Liver (tissue), 9 donors: Measurements from ENCODE around the gene KNDC1. TPM values are rescaled to one million over a fixed set of nuclear protein-coding genes. Genes with fewer than 3 reads are reported as not detected.

ENCODE experiments used
- DNase-seq: peaks from one replicate; pipeline ENCODE4 v3.0.0-alpha.2; 2017; ENCODE audit warnings: low spot score
- H3K27ac ChIP-seq, 2 donors: one replicate each; pipeline ENCODE4 v1.7.0; 2013; ENCODE audit warnings: inconsistent platforms in 2 of 2, low read length in 2 of 2, control low read depth in 1 of 2, low read depth in 1 of 2, mild to moderate bottlenecking in 1 of 2
- H3K27me3 ChIP-seq, 4 donors: one replicate each; pipeline versions ENCODE4 v1.6.1 to v1.7.0; 2013; ENCODE audit warnings: low read length in 3 of 4, inconsistent platforms in 1 of 4, mild to moderate bottlenecking in 1 of 4, moderate library complexity in 1 of 4; ENCODE audit not compliant: control insufficient read depth in 4 of 4, insufficient read depth in 4 of 4
- H3K36me3 ChIP-seq, 4 donors: one replicate each; pipeline versions ENCODE4 v1.6.1 to v1.7.0; 2013; ENCODE audit warnings: low read length in 3 of 4, mild to moderate bottlenecking in 3 of 4, low read depth in 1 of 4, moderate library complexity in 1 of 4; ENCODE audit not compliant: control insufficient read depth in 4 of 4, insufficient read depth in 3 of 4
- H3K4me1 ChIP-seq, 4 donors: one replicate each; pipeline versions ENCODE4 v1.6.1 to v1.7.0; 2013; ENCODE audit warnings: low read length in 3 of 4, mild to moderate bottlenecking in 3 of 4, moderate library complexity in 1 of 4; ENCODE audit not compliant: control insufficient read depth in 4 of 4, insufficient read depth in 4 of 4
- H3K4me3 ChIP-seq, 3 donors: one replicate each; pipeline versions ENCODE4 v1.6.1 to v1.7.0; 2013; ENCODE audit warnings: low read length in 3 of 3, control low read depth in 1 of 3, low read depth in 1 of 3, mild to moderate bottlenecking in 1 of 3
- H3K9ac ChIP-seq, 2 donors: one replicate each; pipeline ENCODE4 v1.7.0; 2013; ENCODE audit warnings: low read length in 2 of 2, mild to moderate bottlenecking in 2 of 2, moderate library complexity in 2 of 2, control low read depth in 1 of 2, low read depth in 1 of 2
- H3K9me3 ChIP-seq, 4 donors: one replicate each; pipeline versions ENCODE4 v1.6.1 to v1.7.0; 2013; ENCODE audit warnings: low read length in 3 of 4; ENCODE audit not compliant: control insufficient read depth in 4 of 4
- EGR1 ChIP-seq, 2 donors: IDR thresholded peaks; 2 replicates each; pipeline ENCODE4 v1.6.1; 2016 to 2018; ENCODE audit warnings: antibody characterized with exemption in 2 of 2, low read depth in 2 of 2
- FOXA1 ChIP-seq: IDR thresholded peaks from 2 replicates; pipeline ENCODE4 v1.6.1; 2016; ENCODE audit warnings: antibody characterized with exemption
- FOXA2 ChIP-seq: IDR thresholded peaks from 2 replicates; pipeline ENCODE4 v1.6.1; 2016; ENCODE audit warnings: antibody characterized with exemption
- GABPA ChIP-seq, 2 donors: IDR thresholded peaks in 1 of 2; conservative IDR thresholded peaks in 1 of 2; 2 replicates each; pipeline ENCODE4 v1.6.1; 2016; ENCODE audit warnings: antibody characterized with exemption in 2 of 2, mild to moderate bottlenecking in 1 of 2, moderate library complexity in 1 of 2
- HNF4A ChIP-seq, 2 donors: conservative IDR thresholded peaks; 2 replicates each; pipeline ENCODE4 v1.6.1; 2016; ENCODE audit warnings: antibody characterized with exemption in 2 of 2, mild to moderate bottlenecking in 2 of 2
- HNF4G ChIP-seq: IDR thresholded peaks from 2 replicates; pipeline ENCODE4 v1.6.1; 2016; ENCODE audit warnings: antibody characterized with exemption
- JUND ChIP-seq, 2 donors: IDR thresholded peaks; 2 replicates each; pipeline ENCODE4 v1.6.1; 2016; ENCODE audit warnings: antibody characterized with exemption in 2 of 2
- NR2F2 ChIP-seq: IDR thresholded peaks from 2 replicates; pipeline ENCODE4 v1.6.1; 2016; ENCODE audit warnings: antibody characterized with exemption
- RAD21 ChIP-seq, 2 donors: IDR thresholded peaks; 2 replicates each; pipeline ENCODE4 v1.6.1; 2016; ENCODE audit warnings: antibody characterized with exemption in 2 of 2, mild to moderate bottlenecking in 2 of 2
- RXRA ChIP-seq, 2 donors: IDR thresholded peaks; 2 replicates each; pipeline ENCODE4 v1.6.1; 2017 to 2018; ENCODE audit warnings: antibody characterized with exemption in 2 of 2, mild to moderate bottlenecking in 1 of 2
- SP1 ChIP-seq: IDR thresholded peaks from 2 replicates; pipeline ENCODE4 v1.6.1; 2018; ENCODE audit warnings: antibody characterized with exemption, mild to moderate bottlenecking
- TAF1 ChIP-seq: conservative IDR thresholded peaks from 2 replicates; pipeline ENCODE4 v1.6.1; 2016; ENCODE audit warnings: antibody characterized with exemption, mild to moderate bottlenecking
- YY1 ChIP-seq: IDR thresholded peaks from 2 replicates; pipeline ENCODE4 v1.6.1; 2016; ENCODE audit warnings: antibody characterized with exemption, mild to moderate bottlenecking
- WGBS: extraction: QIAGEN DNeasy Blood & Tissue Kit; methylation state at CpG from one replicate; pipeline ENCODE4 v1.1.7; 2013; 5-methylcytosine and 5-hydroxymethylcytosine counted together
- polyA plus RNA-seq, 2 donors: library from polyadenylated mRNA; stranded (reverse) in 1 of 2; unstranded in 1 of 2; fragments of 200-250 nt in 1 of 2; fragments of >200 nt in 1 of 2; fragmentation: Nextera tagmentation in 1 of 2; extraction: Ambion mirVana in 1 of 2; gene quantifications; one replicate each; pipeline versions ENCODE4 v1.2.1 to v1.2.3, GENCODE V29; 2013 to 2015
- total RNA-seq, 2 donors: library from RNA; depleted of rRNA; stranded (reverse); fragments of >200 nt; gene quantifications; one replicate each; pipeline ENCODE4 v1.2.3, GENCODE V29; 2014
- TF ChIP-seq, protein P1 (sequence below): IDR thresholded peaks from 2 replicates; pipeline ENCODE4 v1.6.1; 2016; ENCODE audit warnings: antibody characterized with exemption
- TF ChIP-seq, protein P2 (sequence below): IDR thresholded peaks from 2 replicates; pipeline ENCODE4 v1.6.1; 2016; ENCODE audit warnings: antibody characterized with exemption
- TF ChIP-seq, protein P3 (sequence below): IDR thresholded peaks from 2 replicates; pipeline ENCODE4 v1.6.1; 2016; ENCODE audit warnings: antibody characterized with exemption, mild to moderate bottlenecking
- TF ChIP-seq, protein P4 (sequence below): fragments of 150-350 bp; IDR thresholded peaks from 2 replicates; pipeline ENCODE4 v1.5.1; 2017; ENCODE audit warnings: improper control_type of control experiment, low read depth, low read length; ENCODE audit not compliant: missing input control
- TF ChIP-seq, protein P5 (sequence below): IDR thresholded peaks from 2 replicates; pipeline ENCODE4 v1.6.1; 2016; ENCODE audit warnings: antibody characterized with exemption
- donor health status: healthy.
- donor health status: healthy.
- donor health status: healthy.
- donor health status: healthy.
- donor health status: healthy.

The KNDC1 gene
- total and polyA plus RNA-seq, 4 donors = 0.53 to 12.9 (median 4.3) TPM

DNA sequence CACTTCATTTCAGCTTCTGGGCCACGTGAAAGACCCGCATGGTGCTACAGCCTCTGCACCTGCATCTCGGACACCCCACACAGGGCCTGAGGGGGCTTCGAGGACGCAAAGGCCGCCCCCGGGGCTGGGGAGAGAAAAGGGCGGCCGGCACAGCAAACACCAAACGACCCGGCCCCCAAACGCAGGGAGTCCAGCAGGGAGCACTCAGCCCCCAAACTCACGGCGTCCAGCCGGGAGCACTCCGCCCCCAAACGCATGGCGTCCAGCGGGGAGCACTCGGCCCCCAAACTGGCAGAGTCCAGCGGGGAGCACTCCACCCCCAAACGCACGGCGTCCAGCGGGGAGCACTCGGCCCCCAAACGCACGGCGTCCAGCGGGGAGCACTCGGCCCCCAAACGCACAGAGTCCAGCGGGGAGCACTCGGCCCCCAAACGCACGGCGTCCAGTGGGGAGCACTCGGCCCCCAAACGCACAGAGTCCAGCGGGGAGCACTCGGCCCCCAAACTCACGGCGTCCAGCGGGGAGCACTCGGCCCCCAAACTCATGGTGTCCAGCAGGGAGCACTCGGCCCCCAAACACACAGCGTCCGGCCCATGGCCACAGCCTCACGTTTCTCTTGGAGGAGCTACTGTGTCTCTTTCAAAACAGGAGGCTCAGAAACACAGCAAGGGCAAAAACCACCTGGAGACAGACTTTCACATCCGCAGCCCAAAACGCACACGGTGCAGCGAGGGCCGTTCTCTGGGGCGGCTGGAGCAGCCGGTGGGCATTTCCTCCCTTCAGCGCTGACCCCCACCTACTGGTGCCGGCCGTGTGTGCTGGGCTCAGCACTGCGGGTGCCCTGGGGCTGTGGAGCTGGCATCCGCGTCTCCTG, 43.0 kb downstream of the KNDC1 start:
- TF ChIP-seq, protein P1, sequence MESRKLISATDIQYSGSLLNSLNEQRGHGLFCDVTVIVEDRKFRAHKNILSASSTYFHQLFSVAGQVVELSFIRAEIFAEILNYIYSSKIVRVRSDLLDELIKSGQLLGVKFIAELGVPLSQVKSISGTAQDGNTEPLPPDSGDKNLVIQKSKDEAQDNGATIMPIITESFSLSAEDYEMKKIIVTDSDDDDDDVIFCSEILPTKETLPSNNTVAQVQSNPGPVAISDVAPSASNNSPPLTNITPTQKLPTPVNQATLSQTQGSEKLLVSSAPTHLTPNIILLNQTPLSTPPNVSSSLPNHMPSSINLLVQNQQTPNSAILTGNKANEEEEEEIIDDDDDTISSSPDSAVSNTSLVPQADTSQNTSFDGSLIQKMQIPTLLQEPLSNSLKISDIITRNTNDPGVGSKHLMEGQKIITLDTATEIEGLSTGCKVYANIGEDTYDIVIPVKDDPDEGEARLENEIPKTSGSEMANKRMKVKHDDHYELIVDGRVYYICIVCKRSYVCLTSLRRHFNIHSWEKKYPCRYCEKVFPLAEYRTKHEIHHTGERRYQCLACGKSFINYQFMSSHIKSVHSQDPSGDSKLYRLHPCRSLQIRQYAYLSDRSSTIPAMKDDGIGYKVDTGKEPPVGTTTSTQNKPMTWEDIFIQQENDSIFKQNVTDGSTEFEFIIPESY = no peak
- no peak for TF ChIP-seq TAF1
- TF ChIP-seq HNF4A (conservative IDR thresholded peaks at IDR 0.05) = no peak
- TF ChIP-seq EGR1 (IDR thresholded peaks at IDR 0.05; ENCODE audit: low read depth in 2 of 2) = no peak
- TF ChIP-seq, protein P2, sequence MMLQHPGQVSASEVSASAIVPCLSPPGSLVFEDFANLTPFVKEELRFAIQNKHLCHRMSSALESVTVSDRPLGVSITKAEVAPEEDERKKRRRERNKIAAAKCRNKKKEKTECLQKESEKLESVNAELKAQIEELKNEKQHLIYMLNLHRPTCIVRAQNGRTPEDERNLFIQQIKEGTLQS = no peak
- TF ChIP-seq RXRA (IDR thresholded peaks at IDR 0.05) = no peak
- TF ChIP-seq JUND (IDR thresholded peaks at IDR 0.05) = no peak
- TF ChIP-seq, protein P3, sequence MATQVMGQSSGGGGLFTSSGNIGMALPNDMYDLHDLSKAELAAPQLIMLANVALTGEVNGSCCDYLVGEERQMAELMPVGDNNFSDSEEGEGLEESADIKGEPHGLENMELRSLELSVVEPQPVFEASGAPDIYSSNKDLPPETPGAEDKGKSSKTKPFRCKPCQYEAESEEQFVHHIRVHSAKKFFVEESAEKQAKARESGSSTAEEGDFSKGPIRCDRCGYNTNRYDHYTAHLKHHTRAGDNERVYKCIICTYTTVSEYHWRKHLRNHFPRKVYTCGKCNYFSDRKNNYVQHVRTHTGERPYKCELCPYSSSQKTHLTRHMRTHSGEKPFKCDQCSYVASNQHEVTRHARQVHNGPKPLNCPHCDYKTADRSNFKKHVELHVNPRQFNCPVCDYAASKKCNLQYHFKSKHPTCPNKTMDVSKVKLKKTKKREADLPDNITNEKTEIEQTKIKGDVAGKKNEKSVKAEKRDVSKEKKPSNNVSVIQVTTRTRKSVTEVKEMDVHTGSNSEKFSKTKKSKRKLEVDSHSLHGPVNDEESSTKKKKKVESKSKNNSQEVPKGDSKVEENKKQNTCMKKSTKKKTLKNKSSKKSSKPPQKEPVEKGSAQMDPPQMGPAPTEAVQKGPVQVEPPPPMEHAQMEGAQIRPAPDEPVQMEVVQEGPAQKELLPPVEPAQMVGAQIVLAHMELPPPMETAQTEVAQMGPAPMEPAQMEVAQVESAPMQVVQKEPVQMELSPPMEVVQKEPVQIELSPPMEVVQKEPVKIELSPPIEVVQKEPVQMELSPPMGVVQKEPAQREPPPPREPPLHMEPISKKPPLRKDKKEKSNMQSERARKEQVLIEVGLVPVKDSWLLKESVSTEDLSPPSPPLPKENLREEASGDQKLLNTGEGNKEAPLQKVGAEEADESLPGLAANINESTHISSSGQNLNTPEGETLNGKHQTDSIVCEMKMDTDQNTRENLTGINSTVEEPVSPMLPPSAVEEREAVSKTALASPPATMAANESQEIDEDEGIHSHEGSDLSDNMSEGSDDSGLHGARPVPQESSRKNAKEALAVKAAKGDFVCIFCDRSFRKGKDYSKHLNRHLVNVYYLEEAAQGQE = no peak
- TF ChIP-seq HNF4G = no peak
- no peak for TF ChIP-seq FOXA1
- TF ChIP-seq FOXA2 = no peak
- TF ChIP-seq RAD21 (IDR thresholded peaks at IDR 0.05) = no peak
- TF ChIP-seq GABPA (IDR thresholded peaks at IDR 0.05 in 1 of 2, conservative IDR thresholded peaks at IDR 0.05 in 1 of 2) = no peak
- no peak for TF ChIP-seq NR2F2
- no peak for TF ChIP-seq SP1
- TF ChIP-seq, protein P4, sequence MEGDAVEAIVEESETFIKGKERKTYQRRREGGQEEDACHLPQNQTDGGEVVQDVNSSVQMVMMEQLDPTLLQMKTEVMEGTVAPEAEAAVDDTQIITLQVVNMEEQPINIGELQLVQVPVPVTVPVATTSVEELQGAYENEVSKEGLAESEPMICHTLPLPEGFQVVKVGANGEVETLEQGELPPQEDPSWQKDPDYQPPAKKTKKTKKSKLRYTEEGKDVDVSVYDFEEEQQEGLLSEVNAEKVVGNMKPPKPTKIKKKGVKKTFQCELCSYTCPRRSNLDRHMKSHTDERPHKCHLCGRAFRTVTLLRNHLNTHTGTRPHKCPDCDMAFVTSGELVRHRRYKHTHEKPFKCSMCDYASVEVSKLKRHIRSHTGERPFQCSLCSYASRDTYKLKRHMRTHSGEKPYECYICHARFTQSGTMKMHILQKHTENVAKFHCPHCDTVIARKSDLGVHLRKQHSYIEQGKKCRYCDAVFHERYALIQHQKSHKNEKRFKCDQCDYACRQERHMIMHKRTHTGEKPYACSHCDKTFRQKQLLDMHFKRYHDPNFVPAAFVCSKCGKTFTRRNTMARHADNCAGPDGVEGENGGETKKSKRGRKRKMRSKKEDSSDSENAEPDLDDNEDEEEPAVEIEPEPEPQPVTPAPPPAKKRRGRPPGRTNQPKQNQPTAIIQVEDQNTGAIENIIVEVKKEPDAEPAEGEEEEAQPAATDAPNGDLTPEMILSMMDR = no peak
- TF ChIP-seq, protein P5, sequence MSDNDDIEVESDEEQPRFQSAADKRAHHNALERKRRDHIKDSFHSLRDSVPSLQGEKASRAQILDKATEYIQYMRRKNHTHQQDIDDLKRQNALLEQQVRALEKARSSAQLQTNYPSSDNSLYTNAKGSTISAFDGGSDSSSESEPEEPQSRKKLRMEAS = no peak
- no peak for TF ChIP-seq YY1
- Histone ChIP-seq H3K36me3 (peaks cover 0 to 14% (median 0%) of the 10 kb centered on the region in 4 donors), H3K27me3 (no peaks in the 10 kb centered on the region), H3K9me3 (no peaks in the 10 kb centered on the region), H3K27ac (no peak overlapping the region), H3K9ac (no peak overlapping the region), H3K4me1 (no peaks in the 10 kb centered on the region), H3K4me3 (no peak overlapping the region)
- no peak for DNase-seq
- WGBS = 86% methylated on average over 62 of the region's 62 CpGs
